ENCODE data around the gene ZSCAN9.

- TF ChIP-seq CTCF (IDR thresholded peaks at IDR 0.05; ENCODE audit: poor library complexity), result no peak
- no peak for TF ChIP-seq EZH2phosphoT487 (IDR thresholded peaks at IDR 0.05; ENCODE audit: low read depth, severe bottlenecking, unreplicated experiment)
- TF ChIP-seq EZH2 (IDR thresholded peaks at IDR 0.05; ENCODE audit: borderline replicate concordance), result no peak
These were observed 14.6 kb downstream of the ZSCAN9 start for GRCh38 chr6:28239636-28240035.
